WERI-Rb-1 (cell line): Measurements from ENCODE around the gene COL6A5.

ENCODE experiments used
- DNase-seq: peaks from one replicate; pipeline ENCODE4 v3.0.0-alpha.2; 2020
- H3K27ac ChIP-seq: fragments of 250-450 bp; sonication (Bioruptor Pico); 2 replicates; pipeline ENCODE4 v1.5.1; 2020; ENCODE audit warnings: mild to moderate bottlenecking, moderate library complexity
- H3K27me3 ChIP-seq: fragments of 250-450 bp; sonication (Bioruptor Pico); 2 replicates; pipeline ENCODE4 v1.5.1; 2021; ENCODE audit warnings: mild to moderate bottlenecking, low read depth, moderate library complexity; ENCODE audit not compliant: insufficient read depth, severe bottlenecking
- H3K36me3 ChIP-seq: fragments of 250-450 bp; sonication (Bioruptor Pico); 2 replicates; pipeline ENCODE4 v1.5.1; 2020; ENCODE audit warnings: mild to moderate bottlenecking, moderate library complexity
- H3K4me3 ChIP-seq: 2 replicates; pipeline ENCODE4 v1.5.1; 2011; ENCODE audit warnings: low read depth, mild to moderate bottlenecking, control low read depth, low read length
- H3K9me3 ChIP-seq: fragments of 250-450 bp; sonication (Bioruptor Pico); 2 replicates; pipeline ENCODE4 v1.5.1; 2021; ENCODE audit warnings: mild to moderate bottlenecking, moderate library complexity; ENCODE audit not compliant: severe bottlenecking
- TF ChIP-seq, protein P1 (sequence below): IDR thresholded peaks from 2 replicates; pipeline ENCODE4 v1.5.1; 2011; ENCODE audit warnings: low read depth, mild to moderate bottlenecking, control low read depth, inconsistent platforms, low read length

Gene COL6A5

GRCh38 chr3:130470126-130470525 is 124.7 kb downstream of the COL6A5 start:
- DNase-seq = no peak
- no peaks in the 10 kb centered on the region for H3K36me3 ChIP-seq
- TF ChIP-seq, protein P1, sequence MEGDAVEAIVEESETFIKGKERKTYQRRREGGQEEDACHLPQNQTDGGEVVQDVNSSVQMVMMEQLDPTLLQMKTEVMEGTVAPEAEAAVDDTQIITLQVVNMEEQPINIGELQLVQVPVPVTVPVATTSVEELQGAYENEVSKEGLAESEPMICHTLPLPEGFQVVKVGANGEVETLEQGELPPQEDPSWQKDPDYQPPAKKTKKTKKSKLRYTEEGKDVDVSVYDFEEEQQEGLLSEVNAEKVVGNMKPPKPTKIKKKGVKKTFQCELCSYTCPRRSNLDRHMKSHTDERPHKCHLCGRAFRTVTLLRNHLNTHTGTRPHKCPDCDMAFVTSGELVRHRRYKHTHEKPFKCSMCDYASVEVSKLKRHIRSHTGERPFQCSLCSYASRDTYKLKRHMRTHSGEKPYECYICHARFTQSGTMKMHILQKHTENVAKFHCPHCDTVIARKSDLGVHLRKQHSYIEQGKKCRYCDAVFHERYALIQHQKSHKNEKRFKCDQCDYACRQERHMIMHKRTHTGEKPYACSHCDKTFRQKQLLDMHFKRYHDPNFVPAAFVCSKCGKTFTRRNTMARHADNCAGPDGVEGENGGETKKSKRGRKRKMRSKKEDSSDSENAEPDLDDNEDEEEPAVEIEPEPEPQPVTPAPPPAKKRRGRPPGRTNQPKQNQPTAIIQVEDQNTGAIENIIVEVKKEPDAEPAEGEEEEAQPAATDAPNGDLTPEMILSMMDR = no peak
- H3K27me3 ChIP-seq = peaks cover 6% of the 10 kb centered on the region
- H3K27ac ChIP-seq = no peak overlapping the region
- H3K4me3 ChIP-seq = no peak overlapping the region
- H3K9me3 ChIP-seq = no peaks in the 10 kb centered on the region

- Histone ChIP-seq H3K27me3 (peaks cover 6% of the 10 kb centered on the region), H3K4me3 (no peak overlapping the region), H3K36me3 (no peaks in the 10 kb centered on the region), H3K27ac (no peak overlapping the region), H3K9me3 (no peaks in the 10 kb centered on the region)
- no peak for DNase-seq
- TF ChIP-seq, protein P1 = no peak
These were observed 127.9 kb downstream of the COL6A5 start for GRCh38 chr3:130473416-130473815.

DNA sequence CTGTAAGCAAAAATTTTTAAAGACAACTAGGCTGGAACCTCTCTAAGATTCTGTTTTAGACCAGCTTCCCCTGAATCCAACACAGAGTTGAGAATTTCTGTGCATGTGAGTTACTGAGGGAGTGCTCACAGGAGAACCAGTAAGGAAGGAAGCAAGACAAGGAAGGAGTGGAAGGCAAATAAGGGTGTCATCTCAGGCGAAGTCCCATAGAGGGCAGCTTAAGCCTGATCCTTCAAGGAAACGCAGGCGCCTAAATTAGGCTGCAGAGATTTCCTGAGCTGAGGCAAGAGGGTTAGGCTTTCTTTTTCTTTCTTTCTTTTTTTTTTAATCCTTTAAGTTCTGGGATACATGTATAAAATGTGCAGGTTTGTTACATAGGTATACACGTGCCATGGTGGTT is 135.3 kb downstream of the COL6A5 start:
- H3K9me3 ChIP-seq = no peaks in the 10 kb centered on the region
- DNase-seq = peak; percentile 35
- H3K36me3 ChIP-seq = no peaks in the 10 kb centered on the region
- no peak overlapping the region for H3K27ac ChIP-seq
- TF ChIP-seq, protein P1 = peak; percentile 59
- no peaks in the 10 kb centered on the region for H3K27me3 ChIP-seq
- H3K4me3 ChIP-seq = no peak overlapping the region

DNA sequence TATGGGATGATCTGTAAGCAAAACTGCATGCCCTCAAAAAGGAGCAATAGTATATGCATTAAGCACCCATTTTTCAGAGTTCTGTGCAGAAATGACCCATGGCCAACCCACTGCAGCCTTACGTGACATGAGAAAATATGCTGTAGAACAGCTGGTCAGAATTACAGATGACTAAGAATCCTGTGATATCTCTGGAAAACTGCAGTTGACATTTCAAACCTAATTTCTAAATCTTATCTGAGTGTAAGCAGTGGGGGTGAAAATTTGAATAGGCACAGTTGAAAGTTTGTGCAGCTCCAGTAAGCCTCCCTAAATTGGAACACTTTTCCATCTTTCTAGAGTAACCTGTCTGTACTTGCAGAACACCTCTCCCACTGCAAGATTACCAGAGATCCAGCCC is 142.8 kb downstream of the COL6A5 start:
- DNase-seq = no peak
- TF ChIP-seq, protein P1 = no peak
- Histone ChIP-seq H3K27ac (no peak overlapping the region), H3K27me3 (no peaks in the 10 kb centered on the region), H3K9me3 (no peaks in the 10 kb centered on the region), H3K36me3 (no peaks in the 10 kb centered on the region), H3K4me3 (no peak overlapping the region)

DNA sequence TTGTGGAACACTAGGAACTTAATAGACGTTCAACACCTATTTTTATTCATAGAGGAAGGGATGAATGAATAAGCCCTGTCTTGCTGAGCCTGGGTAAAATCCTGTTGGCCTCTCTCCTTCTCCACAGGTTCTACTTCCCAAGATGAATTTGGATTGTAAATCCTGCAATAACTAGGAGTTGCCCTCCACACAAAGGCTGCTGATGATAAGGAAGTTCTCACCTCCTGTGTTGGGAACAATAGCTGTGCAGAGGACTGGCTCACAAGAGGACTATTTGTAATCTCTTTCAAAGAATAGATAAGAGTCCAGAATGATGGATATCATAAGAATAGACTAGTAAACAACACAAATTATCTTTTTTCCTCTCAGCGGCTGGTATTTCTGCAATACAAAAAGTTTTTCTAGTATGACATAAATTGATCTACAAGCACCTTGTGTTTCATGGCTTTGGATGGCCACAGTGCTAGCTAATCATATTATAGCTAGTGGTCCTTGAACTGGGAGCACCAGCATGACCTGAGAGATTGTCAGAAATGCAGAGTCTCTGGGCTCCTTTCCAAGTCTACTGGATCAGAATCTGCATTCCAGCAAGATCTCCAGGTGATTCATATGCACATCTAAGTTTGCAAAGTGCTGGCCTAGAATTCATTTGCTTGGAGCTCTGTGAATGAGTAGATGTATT is 143.4 kb downstream of the COL6A5 start:
- no peak for DNase-seq
- H3K27ac ChIP-seq = no peak overlapping the region
- H3K36me3 ChIP-seq = no peaks in the 10 kb centered on the region
- no peaks in the 10 kb centered on the region for H3K27me3 ChIP-seq
- no peak overlapping the region for H3K4me3 ChIP-seq
- TF ChIP-seq, protein P1 = no peak
- H3K9me3 ChIP-seq = no peaks in the 10 kb centered on the region

DNA sequence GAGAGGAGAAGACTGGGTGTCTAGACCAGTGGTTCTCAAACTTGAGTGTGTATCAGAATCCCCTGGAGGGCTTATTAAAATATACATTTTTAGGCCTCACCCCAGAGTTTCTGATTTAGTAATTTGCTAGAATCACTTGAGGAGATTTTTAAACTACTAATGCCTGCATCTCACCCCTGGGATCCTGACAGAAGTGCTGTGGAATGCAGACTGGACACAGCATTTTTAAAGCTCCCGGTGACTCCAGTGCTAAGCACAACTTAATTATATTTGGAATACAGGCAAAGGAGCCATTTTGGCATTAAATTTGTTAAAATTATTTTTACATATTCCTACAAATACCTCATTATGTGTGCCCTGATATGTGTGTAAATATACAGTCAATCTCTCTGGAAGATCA is 144.8 kb downstream of the COL6A5 start:
- Histone ChIP-seq H3K4me3 (no peak overlapping the region), H3K27ac (no peak overlapping the region), H3K36me3 (no peaks in the 10 kb centered on the region), H3K9me3 (no peaks in the 10 kb centered on the region), H3K27me3 (no peaks in the 10 kb centered on the region)
- TF ChIP-seq, protein P1 = no peak
- DNase-seq = no peak
